ENCODE results near the gene COPZ1.
A peak's percentile ranks its signal among the peaks of the same experiment; 100 is the strongest.
"Not testable (repeated sequence)": the region's sequence is repeated elsewhere in the genome, so short reads cannot be mapped to it uniquely, and the experiment has no call there.

COPZ1 gene

GRCh38 chr12:54324617-54325441 is at the start of gene COPZ1:
Gene COPZ1, plus strand, starts transcription at chr12:54325131. Its CDS starts 33 bp downstream, at chr12:54325164.
- DNase-seq = peak; percentile 94 to 99

GRCh38 chr12:54276368-54276767 is 48.6 kb upstream of the COPZ1 start:
- DNase-seq = no peak

DNA sequence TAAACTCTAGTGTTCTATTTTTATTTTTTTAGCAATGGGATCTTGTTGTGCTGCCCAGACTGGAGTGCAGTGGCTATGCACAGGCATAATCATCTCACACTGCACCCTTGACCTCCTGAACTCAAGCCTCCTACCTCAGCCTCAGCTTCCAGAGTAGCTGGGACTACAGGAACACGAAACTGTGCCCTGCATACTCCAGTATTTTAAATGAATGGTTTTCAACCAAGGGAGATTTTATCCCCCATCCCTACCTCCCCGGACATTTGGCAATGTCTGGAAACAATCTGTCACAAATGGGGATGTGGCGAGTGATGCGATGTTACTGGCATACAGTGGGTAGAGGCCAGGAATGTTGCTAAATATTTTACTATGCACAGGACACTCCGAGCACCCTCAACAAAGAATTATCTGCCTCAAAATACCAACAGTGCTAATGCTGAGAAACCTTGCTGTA is 47.1 kb upstream of the COPZ1 start:
- DNase-seq = no peak

GRCh38 chr12:54279227-54279631 is 45.7 kb upstream of the COPZ1 start:
- DNase-seq = no peak

GRCh38 chr12:54279632-54280467 is 45.1 kb upstream of the COPZ1 start, which contains the start of gene CBX5:
Gene CBX5, minus strand, starts transcription at chr12:54280122. Its CDS starts 22,472 bp downstream, at chr12:54257650.
- peak; percentile 95 to 99 for DNase-seq

GRCh38 chr12:54280468-54281260 is 44.3 kb upstream of the COPZ1 start, which contains the start of gene HNRNPA1:
Gene HNRNPA1, plus strand, starts transcription at chr12:54280726. Its CDS starts 82 bp downstream, at chr12:54280808.
- peak; percentile 96 to 100 for DNase-seq

DNA sequence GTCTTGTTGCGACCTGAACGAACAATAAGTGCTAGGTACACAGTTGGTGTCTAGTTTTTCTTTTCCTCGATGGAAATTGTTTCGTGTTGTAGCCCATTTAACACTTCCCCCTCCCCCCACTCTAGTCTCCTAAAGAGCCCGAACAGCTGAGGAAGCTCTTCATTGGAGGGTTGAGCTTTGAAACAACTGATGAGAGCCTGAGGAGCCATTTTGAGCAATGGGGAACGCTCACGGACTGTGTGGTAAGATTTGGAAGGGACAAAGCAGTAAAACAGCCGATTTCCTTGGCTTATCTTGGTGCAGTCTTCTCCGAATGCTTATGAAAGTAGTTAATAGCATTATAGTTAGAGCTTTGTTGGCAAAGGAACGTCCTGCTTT is 43.7 kb upstream of the COPZ1 start:
- not testable (repeated sequence) for DNase-seq

DNA sequence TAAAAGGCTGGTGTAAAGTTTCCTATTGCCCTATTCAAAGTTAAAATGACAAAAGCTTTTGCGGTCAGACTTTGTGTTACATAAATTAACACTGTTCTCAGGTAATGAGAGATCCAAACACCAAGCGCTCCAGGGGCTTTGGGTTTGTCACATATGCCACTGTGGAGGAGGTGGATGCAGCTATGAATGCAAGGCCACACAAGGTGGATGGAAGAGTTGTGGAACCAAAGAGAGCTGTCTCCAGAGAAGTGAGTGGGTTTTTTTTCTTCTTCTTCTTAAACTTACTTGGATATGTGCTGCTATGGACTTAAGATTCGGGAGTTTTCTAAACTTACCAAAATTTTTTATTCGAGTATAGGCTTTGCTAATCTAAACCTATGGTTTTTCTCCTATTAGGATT is 43.2 kb upstream of the COPZ1 start:
- DNase-seq = not testable (repeated sequence)

GRCh38 chr12:54282949-54283593 is 41.9 kb upstream of the COPZ1 start:
- no peak for DNase-seq

DNA sequence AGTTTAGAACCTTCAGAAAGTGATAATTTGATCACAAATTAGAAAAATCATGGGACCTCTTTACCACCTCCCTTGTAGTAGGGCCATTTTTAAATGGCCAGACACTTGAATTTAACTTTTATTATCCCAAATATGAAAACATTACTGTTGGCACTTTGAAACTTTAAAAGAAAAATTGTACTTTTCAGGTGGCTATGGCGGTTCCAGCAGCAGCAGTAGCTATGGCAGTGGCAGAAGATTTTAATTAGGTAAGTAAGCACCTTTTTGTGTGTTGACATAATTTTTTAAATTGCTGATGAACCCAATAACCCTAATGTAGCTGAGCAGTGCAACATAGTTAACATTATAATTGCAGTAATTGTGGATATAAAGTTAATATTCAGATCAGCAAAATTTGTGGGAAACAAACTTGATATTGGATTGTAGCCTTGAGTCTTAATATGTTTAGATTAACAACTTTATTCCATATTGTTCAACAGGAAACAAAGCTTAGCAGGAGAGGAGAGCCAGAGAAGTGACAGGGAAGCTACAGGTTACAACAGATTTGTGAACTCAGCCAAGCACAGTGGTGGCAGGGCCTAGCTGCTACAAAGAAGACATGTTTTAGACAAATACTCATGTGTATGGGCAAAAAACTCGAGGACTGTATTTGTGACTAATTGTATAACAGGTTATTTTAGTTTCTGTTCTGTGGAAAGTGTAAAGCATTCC is 40.7 kb upstream of the COPZ1 start:
- not testable (repeated sequence) for DNase-seq

DNA sequence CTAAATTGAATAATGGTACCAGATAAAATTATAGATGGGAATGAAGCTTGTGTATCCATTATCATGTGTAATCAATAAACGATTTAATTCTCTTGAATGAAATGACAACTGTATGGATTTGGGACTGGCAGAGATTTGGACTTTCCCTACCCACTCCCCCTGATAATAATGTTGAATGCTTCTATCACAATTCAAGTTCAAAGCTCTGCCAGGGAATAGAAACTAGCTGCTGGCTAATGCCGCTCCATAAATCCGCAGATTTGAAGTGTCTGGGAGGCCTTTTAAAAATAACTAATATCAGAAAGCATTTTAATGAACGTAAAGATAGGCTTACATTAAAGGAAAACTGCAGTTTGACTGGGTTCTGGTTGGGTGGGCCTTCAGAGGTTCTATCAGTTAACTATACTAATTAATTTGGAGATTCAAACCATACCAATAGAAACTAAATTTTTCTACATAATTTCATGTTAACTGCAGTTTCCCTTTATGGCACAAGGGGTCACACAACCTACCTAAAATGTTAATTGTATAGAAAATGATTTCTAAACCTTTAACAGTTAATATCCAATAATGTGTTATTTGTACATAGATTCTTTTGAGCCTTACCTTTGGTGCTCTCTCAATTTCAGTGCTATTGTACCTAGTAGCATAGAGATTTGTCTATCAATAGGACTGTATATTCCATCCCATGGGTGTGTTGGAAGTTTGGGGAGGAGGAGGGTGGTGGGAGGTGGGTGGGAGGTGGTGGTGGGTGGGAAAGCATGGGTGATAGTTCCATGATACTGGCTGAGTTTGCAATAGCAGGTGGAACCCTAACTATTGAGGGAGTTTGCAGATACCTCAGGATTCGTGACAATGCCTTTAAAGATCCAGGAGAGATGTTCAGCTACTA is 39.5 kb upstream of the COPZ1 start:
- DNase-seq = no peak

- no peak for DNase-seq
These were observed 38.6 kb upstream of the COPZ1 start for GRCh38 chr12:54286042-54287030.

- DNase-seq = no peak
These were observed 37.4 kb upstream of the COPZ1 start for GRCh38 chr12:54287261-54288157.

DNA sequence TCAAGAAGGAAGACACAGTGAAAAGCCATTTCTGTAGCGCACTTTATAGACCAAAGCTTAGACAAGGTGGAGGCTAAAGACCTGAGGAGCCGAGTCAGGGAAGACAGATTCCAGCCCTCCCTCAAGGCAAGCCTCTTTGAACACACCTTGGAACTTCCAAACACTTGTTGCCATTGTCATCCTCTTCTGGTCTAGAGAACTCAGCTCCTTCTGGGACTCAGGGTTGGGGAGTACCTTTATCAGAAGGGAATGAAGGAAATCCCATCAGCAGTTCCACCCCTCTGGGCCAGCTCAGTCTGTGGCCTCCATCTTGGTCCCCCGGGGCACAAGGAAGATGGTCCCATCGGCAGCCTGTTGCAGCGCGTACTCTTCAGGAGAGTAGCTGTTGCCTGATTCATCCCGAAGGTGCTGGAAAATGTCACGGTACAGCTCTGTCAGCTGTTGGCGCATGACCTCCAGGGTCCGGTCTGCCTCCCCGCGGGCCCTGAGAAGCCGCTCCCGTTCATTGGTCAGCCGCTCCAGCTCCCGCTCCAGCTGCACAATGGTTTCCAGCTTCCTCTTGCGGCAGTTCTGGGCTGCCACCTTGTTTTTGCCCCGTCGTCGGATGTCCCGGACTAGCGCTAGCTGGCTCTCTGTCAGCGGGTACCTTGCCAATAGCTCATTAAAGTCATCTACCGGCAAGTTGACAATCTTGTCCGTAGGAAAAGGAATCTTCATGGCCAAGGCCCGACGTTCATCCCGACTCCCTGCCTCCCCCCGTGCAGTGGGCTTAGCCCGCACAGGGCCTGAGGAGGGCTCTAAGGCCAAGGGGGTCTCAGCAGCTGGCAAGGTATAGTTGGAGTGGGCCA is 32.6 kb upstream of the COPZ1 start:
- no peak for DNase-seq

DNA sequence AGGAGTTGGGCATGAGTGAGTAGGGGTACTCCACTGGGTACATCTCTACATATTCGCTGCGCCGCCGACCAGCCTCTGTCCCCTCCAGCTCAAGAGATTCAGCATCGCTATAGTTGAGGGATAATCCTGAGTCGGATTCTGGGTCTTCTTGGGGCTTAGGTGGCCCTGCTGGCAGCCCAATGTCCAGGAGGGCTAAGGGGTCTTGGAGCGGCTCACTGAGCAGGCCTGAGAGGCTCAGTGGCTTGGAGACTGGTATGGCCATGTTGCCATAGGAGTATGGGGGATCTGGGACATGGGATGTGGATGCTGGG is 32.0 kb upstream of the COPZ1 start:
- no peak for DNase-seq

GRCh38 chr12:54294152-54294952 is 30.6 kb upstream of the COPZ1 start:
- peak; percentile 34 to 65 for DNase-seq

Measured in hippocampal formation (tissue), 2 donors.